ENCODE data around the gene LGI4. TPM values are rescaled to one million over a fixed set of nuclear protein-coding genes. Genes with fewer than 3 reads are reported as not detected.
A peak's percentile ranks its signal among the peaks of the same experiment; 100 is the strongest.
"Not testable (repeated sequence)": the region's sequence is repeated elsewhere in the genome, so short reads cannot be mapped to it uniquely, and the experiment has no call there.

The LGI4 gene
- total RNA-seq, 1 donor from 2014 or later, result 8.9 TPM

DNA sequence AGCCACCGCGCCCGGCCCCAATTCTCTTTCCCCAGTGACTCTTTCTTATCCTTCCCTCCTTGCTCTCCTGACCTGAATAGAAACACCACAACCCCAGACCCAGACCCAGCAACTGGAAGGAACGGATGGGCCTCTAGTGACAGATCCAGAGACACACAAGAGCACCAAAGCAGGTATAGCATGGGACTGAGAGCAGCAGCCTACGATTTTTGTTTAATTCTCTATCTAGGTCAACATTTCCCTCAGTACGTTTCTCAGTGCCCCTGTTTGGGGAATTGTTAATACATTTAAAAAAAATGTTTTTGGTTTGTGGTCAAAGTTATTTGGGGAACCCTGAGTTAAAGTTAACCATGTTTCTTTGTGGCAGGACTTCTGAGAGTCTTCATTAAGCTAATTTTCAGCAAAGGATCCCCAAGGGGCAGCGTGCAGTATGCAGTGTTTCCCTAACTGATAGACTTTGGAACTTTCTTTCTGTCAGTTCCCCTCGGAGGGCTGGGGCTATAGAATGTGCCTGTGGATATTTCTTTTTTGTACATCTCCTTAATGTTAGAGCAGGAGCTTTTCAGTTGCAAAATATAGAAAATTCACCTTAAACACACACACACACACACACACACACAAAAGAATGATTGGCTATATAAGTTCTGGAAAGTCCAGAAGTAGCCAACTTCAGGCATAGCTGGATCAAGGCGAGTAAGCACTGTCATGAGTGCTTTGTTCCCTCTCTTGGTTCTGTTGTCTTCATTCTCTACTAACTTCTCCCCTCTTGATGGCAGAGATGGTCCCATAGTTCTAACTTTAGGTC, 26.0 kb upstream of the LGI4 start:
- DNase-seq (ENCODE audit: low spot score), result no peak

DNA sequence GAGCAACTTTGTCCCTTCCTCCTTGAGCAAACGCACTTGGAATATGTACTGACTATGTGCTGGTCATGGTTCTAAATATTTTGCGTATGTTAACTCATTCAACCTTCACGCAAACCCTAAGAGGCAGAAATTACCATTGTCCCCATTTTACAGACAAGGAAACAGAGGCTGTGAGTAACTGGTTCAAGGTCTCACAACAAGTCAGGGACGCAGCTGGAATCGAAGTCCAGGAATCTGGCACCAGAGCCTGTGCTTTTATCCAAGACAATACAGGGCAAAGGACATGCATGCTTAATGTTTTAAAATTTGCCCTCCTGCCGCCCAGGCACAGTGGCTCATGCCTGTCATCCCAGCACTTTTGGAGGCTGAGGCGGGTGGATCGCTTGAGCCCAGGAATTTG, 24.7 kb upstream of the LGI4 start:
- no peak for DNase-seq (ENCODE audit: low spot score)

DNA sequence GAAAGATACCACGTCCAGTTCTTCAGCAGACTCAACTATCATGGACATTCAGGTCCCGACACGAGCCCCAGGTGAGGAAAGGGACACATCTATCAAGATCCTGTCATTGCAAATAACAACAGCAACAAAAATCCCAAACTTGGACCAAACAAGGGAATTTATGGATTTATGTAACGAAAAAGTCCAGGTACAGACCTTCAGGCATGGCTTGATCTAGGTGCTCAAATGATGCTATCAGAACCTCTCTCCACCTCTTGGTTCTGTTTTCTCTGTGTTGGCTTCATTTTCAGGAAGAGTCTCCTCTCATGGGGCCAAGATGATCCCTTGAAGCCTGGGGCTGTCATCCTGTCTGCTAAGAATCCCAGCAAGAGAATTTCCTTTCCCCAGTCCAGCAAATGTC, 22.6 kb upstream of the LGI4 start:
- no peak for DNase-seq (ENCODE audit: low spot score)

DNA sequence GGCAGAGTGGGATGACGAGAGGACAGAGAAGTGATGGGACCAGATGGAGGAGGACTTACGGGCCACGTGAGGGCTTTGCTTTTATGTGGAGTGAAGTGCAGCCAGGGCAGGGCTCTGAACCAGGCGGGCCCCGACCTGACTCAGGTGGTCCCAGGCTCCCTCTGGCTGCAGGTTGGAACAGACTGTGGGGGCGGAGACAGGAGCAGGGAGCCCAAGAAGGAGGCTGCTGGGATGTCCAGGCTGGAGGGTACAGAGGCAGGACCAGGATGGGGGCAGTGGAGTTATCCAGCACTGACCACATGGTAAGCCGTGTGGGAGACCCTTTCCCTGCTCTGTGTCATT, 21.8 kb upstream of the LGI4 start:
- no peak for DNase-seq (ENCODE audit: low spot score)

DNA sequence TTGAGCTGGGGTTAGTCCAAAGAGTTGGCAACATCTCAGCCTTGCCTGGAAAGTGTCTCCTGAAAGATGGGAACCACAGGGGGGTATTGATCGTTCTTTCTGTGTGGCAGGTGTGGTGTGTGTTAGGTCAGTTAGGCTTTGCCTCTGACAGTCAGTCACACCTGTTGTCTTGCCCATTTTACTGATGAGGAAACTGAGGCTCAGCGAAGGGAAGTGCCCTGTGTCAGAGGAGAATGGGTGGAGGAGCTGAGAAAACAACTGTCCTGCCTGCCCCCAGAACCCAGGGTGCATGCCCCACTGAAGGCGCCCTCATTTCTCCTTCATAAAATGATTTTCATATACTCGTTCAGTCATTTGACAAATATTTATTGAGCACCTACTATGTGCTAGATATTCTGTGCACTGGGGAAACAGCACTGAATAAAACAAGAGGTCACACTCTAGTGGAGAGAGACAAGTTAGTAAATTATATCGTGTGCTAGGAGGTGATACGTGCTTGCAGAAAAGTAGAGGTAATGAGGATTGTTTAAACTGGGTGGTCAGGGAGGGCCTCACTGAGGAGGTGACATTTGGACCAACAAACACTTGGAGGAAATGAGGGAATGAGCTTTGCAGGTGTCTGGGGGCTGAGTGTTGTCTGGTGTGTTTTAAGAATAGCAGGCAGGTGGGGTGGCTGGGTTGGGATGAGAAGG, 21.3 kb upstream of the LGI4 start:
- DNase-seq (ENCODE audit: low spot score), result no peak

DNA sequence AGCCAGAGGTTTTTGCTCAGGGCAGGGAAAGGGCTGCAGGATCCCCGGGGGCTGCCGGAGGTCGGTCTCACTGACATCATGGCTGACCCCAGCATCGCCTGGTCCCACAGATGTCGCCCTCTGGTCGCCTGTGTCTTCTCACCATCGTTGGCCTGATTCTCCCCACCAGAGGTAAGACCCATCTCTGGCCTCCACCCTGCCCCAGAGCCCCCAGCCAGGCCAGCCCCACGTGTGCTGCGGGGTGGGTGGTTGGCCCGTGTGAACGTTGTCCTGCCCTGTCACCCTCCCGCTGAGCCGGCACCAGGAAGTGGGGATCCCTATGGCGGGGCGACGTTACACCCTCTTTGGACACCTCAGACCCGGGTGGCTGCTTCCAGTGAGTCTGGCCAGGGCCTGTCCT, 20.6 kb upstream of the LGI4 start:
- no peak for DNase-seq (ENCODE audit: low spot score)

DNA sequence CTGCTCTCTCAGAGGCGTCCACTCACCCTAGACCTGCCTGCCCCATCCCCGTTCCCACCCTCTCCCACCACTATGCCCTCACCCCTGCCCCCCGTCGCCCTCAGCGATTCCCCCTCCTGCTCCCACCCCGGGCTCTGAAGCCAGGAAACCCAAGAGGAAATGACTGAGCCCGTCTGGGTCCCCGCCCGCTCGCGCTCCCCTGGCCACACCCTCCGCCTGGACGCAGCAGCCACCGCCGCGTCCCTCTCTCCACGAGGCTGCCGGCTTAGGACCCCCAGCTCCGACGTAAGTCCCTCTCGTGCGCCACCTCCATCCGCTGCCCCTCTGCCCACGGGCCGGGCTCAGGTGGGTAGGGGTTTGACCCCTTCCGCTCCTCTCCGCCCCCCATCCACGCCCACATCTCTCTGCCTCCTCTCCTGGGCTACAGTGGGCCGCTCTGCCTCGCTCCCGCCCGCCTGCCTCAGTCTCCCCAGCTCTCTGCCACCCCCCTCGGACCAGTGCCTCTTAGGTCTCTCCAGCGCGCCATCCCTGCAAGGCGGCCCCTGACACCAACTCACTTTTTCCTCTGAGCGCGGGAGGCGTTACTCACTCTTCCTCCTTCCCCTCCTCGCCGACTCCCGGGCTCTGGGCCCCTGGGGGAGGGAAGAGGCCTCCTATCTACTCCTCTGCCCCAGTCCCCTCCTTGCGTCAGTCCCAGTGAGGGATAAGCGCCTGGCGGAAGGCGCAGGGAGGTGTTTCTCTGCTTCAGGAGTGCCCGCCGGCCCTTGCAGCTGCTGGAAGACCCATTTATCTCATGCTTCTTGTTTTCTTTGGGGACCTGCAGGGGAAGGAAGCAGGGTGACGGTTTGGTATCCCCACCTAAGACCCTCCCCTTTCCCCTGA, 19.9 kb upstream of the LGI4 start, which contains the start of gene FXYD5:
TSS of gene FXYD5 (plus strand) at position 211 of the 882 bp plus-strand sequence. CDS start 816 bp downstream, outside the sequence.
- peak; percentile 54 for DNase-seq (ENCODE audit: low spot score)

DNA sequence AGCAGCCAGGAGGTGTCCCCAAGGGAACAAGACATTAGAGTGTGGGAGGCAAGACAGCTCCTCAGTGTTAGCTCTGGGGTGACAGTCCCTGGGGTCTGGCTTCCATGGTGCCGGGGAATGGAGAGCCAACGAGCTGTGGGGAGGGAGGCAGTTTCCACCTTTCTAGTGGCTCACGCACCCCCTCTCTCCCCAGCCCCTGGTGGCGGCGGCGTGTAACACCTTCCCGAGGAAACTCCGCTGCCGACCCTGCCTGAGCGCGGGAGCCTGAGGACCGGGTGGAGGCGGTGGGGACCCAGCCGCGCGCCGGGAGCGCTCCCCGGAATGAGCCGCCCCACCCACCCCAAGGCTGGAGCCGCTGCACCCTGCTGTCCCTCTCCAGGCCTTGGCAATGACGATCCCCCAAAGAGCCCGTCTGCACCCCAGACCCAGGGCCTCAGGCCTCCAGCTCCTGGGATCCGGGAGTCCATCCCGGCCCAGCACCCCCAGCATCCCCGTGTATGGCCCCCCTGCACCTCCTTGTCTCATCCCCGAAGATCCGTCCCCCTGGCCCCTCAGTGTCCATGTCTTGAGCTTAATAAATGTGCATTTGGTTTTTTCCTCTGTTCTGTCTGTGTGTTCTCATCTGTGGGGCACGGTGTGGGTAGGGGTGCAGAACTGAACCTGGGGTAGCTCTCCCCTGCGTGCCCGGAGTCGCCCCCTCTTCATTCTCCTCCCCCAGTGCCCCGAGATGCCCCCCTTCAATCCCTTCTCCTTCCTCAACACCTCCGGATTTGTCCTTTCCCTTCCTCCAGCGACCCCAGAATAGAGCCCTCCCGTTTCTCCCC, 19.1 kb upstream of the LGI4 start:
- DNase-seq (ENCODE audit: low spot score), result no peak

DNA sequence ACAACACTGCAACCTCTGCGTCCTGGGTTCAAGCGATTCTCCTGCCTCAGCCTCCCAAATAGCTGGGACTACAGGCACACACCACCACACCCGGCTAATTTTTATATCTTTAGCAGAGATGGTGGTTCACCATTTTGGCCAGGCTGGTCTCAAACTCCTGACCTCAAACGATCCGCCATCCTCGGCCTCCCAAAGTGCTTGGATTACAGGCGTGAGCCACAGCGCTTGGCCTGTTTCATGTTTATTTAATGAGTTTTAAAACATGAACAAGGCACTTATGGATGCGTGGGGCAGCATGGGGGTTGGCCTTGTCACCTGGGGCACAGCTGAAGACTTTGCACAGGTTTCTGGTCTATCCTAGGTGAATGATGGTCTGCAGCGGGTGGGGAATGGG, 18.3 kb upstream of the LGI4 start:
- not testable (repeated sequence) for DNase-seq (ENCODE audit: low spot score)

DNA sequence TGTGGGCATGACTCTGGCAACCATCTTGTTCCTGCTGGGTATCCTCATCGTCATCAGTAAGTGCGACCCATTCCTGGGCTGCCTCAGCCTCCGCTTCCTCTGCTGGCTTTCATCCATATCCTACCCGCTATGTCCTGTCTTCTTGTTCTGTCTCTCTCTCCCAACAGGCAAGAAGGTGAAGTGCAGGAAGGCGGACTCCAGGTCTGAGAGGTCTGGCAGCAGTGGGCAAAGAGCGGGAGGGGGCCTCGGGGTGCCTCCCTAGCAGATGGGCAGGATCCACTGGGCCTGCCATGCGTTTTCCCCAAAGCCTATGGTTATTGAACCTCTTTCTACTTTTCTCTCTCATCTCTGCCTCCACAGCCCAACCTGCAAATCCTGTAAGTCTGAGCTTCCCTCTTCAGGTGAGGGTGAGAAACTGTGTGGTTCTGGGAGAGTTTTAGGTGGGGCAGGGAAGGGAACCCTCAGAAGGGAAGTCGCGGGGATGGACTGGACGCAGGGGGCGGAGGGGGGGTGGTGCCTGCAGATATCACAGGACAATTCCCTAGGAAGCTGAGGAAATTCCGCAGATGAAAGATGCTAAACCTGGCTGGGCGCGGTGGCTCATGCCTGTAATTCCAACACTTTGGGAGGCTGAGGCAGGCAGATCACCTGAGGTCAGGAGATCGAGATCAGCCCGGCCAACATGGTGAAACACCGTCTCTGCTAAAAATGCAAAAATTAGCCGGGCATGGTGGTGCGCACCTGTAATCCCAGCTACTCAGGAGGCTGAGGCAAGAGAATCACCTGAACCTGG, 16.6 kb upstream of the LGI4 start:
- no peak for DNase-seq (ENCODE audit: low spot score)

DNA sequence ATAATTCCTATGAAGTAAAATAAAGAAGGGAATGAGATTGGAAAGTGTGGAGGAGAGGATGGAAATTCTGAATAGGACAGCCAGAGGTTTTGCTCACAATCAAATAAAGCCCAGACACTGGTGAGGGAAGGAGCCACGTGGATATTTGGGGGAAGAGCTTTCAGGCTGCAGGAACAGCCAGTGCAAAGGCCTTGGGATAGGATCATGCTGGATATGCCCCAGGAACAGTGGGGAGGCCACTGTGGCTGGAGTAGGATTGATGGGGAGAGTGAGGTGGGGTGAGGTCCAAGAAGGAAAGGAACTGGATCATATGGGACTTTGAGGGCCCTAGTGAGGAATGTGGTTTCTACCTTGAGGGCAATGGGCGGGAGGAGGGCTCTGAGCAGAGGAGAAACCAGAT, 15.6 kb upstream of the LGI4 start:
- no peak for DNase-seq (ENCODE audit: low spot score)

DNA sequence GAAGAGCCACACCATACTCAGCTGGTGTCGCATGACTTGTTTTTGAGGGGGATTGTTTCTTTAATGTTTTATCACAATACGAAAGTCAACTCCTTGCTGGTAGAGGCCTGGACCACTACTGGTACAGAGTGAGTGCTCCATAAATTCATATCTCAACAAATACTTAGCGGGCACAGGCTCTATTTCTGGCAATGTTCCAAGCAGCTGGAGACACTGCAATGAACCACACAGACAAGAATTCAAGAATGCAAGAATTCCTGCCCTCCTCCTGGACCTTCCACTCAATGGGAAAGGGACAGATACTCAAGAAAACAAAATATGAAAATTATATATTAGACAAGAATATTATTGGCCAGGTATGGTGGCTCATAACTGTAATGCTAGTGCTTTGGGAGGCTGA, 14.6 kb upstream of the LGI4 start:
- no peak for DNase-seq (ENCODE audit: low spot score)

DNA sequence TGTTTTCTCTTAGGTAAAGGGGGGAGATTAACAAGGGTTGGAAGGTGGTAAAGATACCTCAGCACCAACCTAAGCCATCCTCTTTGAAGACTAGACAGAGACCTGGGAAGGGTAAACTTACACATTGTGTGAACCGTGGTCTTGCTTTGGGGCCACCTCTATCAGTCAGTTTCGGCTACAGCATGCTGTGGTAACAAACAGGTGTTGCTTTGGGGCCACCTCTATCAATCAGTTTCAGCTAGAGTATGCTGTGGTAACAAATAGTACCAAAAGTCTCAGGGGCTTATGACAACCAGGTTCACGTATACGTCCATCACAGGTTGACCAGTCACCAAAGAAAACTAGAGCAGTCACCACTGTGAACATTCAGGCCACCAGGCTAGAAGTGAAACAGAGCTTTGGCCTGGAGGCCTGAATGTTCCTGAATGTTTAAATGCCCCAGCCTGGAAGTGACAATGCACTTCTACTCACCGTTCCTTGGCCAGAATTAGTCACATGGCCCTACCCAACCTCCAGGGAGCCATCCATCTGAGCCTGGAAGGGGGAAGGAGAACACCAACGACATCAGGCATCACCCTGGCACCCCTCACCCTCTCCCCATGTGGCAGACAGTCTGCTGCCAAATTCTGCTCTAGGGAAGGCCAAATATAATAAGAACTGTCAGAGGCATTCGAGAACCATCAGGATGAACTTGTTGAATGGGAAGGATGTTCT, 12.0 kb upstream of the LGI4 start:
- no peak for DNase-seq (ENCODE audit: low spot score)

DNA sequence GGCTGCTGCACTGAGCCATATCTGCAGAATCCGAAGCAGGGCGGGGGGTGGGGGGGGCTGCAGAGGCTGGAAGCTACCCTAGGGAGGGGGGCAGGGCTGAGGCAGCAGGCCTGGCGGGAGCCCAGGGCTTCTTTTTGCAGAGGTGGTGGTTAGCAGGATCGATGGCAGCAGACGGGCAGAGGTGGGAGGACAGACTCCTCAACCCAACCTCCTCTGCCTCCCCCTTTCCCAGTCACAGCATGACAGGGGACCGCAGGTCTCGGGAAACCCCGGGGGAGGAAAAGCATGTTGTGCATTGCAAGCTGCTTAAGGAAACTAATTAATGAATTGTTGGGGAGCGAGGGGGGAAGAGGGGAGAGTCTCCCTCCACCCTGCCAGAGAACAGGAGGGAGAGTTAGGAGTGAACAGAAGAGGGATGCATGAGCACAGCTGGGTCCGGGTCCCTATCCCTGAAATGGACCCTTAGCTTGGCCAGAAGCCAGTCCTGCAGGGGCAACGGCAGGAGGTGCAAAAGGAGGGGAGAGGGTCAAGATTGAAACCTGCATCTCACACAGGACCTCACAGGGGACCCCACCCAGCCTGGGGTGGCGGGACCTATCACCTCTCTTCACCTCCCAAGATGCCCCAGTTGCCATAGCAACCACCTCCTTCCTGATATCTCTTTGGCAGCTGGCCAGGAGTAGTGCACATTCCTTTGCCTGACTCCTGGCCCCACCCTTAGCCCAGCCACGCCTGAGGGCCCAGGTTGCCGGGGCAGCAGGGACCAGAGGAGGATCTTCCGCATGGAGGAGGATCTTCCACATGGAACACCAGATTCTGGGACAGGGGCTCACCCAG, 10.0 kb upstream of the LGI4 start:
- peak; percentile 78 for DNase-seq (ENCODE audit: low spot score)

DNA sequence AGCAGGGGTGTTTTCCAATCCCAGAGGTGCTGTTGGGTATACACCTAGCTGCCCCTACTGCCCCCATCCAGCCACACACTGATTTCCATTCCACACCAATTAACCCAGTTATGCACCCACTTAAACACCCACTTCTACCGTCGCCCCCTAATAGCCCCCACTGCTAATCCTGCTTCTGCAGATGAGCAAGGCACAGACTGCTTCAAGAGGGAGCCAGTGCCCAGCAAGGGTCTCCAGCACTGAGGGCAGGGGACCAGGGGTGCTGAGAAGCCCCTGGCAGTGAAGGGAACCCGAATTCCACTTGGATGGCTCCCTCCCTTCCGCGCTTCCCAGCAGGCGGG, 9.4 kb upstream of the LGI4 start:
- DNase-seq (ENCODE audit: low spot score), result no peak

DNA sequence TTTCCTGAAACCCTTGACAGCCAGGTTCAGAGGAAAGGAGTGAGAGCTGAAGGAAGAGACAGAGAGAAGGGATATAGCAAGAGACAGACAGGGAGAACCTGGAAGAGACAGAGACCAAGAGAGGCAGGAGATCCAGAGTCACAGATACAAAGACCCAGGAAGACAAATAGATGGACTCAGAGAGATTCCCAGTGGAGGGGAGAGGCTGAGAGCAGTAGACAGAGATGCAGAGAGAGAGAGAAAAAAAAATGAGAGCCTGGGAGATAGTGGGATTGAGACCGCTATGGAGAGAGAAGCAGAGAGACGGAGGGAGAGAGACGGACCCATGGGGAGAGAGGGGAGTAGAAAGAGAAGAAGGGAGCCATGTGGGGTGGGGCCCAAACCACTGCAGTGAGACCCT, 9.0 kb upstream of the LGI4 start:
- no peak for DNase-seq (ENCODE audit: low spot score)

DNA sequence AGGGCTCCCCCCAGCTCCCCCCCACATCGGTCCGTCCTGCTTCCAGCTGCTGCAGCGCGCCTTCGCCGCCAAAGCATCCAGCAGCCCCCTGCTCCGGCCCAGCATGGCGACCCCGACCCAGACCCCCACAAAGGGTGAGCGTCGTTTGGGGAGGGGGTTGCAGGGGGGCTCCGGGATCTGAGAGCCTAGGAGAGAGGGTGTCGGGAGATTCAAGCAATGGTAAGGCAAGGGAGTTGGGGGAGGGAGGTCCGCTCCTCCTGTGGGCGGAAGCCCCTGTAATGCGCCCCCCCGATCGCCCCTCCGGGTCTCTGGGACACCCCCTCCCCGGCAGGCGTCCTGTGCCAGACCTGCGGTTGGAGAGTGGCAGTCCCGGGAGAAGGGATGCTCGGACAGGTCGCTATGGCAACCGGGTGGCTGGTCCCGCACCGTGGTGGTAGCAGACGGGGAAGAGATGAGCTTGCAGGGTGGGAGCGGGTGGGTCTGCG, 8.4 kb upstream of the LGI4 start, which contains the start of gene FXYD7:
TSS of gene FXYD7 (plus strand) at position 25 of the 485 bp plus-strand sequence. CDS start at position 104, 79 bp downstream.
- no peak for DNase-seq (ENCODE audit: low spot score)

DNA sequence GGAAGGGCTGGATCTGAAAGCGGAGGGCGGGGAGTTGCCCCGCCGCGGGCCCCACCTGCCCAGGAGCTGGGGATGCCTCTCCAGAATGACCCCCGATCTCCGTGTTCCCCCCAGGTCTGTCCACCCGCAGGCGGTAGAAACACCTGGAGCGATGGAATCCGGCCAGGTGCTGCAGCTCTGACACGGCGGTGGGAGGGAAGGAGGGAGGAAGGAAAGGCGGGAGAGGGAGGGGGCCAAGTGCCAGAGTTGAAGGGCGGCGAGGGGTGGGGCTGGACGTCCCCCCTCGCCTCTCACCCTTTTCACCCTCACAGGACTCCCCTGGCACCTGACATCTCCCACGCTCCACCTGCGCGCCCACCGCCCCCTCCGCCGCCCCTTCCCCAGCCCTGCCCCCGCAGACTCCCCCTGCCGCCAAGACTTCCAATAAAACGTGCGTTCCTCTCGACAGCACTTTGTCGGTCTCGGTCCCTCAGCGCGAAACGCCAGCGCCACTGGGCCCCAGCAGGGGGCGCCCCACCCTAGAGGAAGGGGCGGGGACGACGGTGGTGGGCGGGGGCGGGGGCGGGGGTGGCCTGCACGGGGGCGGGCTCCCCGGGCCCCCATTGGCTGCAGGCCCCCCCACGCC, 7.9 kb upstream of the LGI4 start:
- no peak for DNase-seq (ENCODE audit: low spot score)

Data from mucosa of gallbladder (tissue), 1 donor.